ENCODE data around the gene CEMIP.

GRCh38 chr15:80834906-80835305, 55.7 kb downstream of the CEMIP start:
- TF ChIP-seq HCFC1 (IDR thresholded peaks at IDR 0.05; ENCODE audit: low read length) (no peak), CTCF (IDR thresholded peaks at IDR 0.05 in 2 of 3, conservative IDR thresholded peaks at IDR 0.05 in 1 of 3; ENCODE audit: control insufficient read depth in 2 of 3, extremely low read depth in 1 of 3, insufficient read depth in 1 of 3, low read depth in 3 of 3, low read length in 3 of 3) (no peak), EZH2 (IDR thresholded peaks at IDR 0.05; ENCODE audit: borderline replicate concordance, control insufficient read depth, low read depth, low read length) (no peak), BHLHE40 (IDR thresholded peaks at IDR 0.05; ENCODE audit: borderline replicate concordance in 1 of 2, low read depth in 2 of 2, low read length in 1 of 2) (no peak), HDGF (IDR thresholded peaks at IDR 0.05) (no peak), PAX5 (IDR thresholded peaks at IDR 0.05; ENCODE audit: borderline replicate concordance, low read depth, low read length) (no peak)

Data from GM12878 (cell line).